Gastroesophageal sphincter (tissue), 4 donors: Measurements from ENCODE around the gene RNU5D-1. TPM values are rescaled to one million over a fixed set of nuclear protein-coding genes. Genes with fewer than 3 reads are reported as not detected.
"Not testable (repeated sequence)": the region's sequence is repeated elsewhere in the genome, so short reads cannot be mapped to it uniquely, and the experiment has no call there.

Experiments
- ATAC-seq: fragments of 150-250 bp; one replicate; pipeline ENCODE4 v1.9.1; 2016; ENCODE audit warnings: mild to moderate bottlenecking, moderate library complexity
- H3K27ac ChIP-seq, 4 donors: fragments of 200-600 bp; sonication (generic) in 3 of 4; 1 replicate in 3 of 4; 2 replicates in 1 of 4; pipeline ENCODE4 v1.5.1; 2016 to 2019
- H3K27me3 ChIP-seq: fragments of 200-600 bp; sonication (generic); one replicate; pipeline ENCODE4 v1.5.1; 2019
- H3K36me3 ChIP-seq, 2 donors: fragments of 200-600 bp; sonication (generic); one replicate each; pipeline ENCODE4 v1.5.1; 2019; ENCODE audit warnings: control low read depth in 1 of 2
- H3K4me1 ChIP-seq, 3 donors: fragments of 200-600 bp; sonication (generic); 1 replicate in 2 of 3; 2 replicates in 1 of 3; pipeline ENCODE4 v1.5.1; 2016 to 2019; ENCODE audit warnings: control low read depth in 2 of 3
- H3K4me3 ChIP-seq, 2 donors: fragments of 200-600 bp; sonication (generic); one replicate each; pipeline ENCODE4 v1.5.1; 2019; ENCODE audit warnings: mild to moderate bottlenecking in 1 of 2, moderate library complexity in 1 of 2
- H3K9me3 ChIP-seq, 3 donors: fragments of 200-600 bp; sonication (generic); one replicate each; pipeline ENCODE4 v1.5.1; 2017 to 2019; ENCODE audit warnings: control low read depth in 2 of 3
- CTCF ChIP-seq, 4 experiments: fragments of 200-600 bp in 2 of 4; fragments of 450-650 bp in 2 of 4; sonication (generic) in 1 of 4; IDR thresholded peaks; one replicate each; pipeline ENCODE4 v1.5.1; 2017 to 2019; ENCODE audit warnings: antibody characterized with exemption in 4 of 4, mild to moderate bottlenecking in 2 of 4, moderate library complexity in 2 of 4
- EP300 ChIP-seq: sonication (generic); formaldehyde crosslinking; IDR thresholded peaks from one replicate; pipeline ENCODE4 v1.6.1; 2017; ENCODE audit warnings: antibody characterized with exemption, mild to moderate bottlenecking
- POLR2A ChIP-seq, 2 donors: fragments of 450-650 bp; IDR thresholded peaks; one replicate each; pipeline ENCODE4 v1.6.1; 2017; ENCODE audit warnings: antibody characterized with exemption in 2 of 2, mild to moderate bottlenecking in 2 of 2, moderate library complexity in 1 of 2
- POLR2AphosphoS5 ChIP-seq: sonication (generic); formaldehyde crosslinking; IDR thresholded peaks from one replicate; pipeline ENCODE4 v1.6.1; 2017; ENCODE audit warnings: antibody characterized with exemption
- whole genome bisulfite sequencing, 2 donors: methylation state at CpG; one replicate each; pipeline ENCODE4 v1.1.5; 2018; ENCODE audit warnings: low coverage in 1 of 2; 5-methylcytosine and 5-hydroxymethylcytosine counted together
- total RNA-seq, 4 donors: library from RNA; depleted of rRNA; stranded (reverse); fragments of >200 nt; gene quantifications; one replicate each; pipeline ENCODE4 v1.1.0, GENCODE V29; 2016

RNU5D-1 gene
- total RNA-seq, 4 donors from 2014 or later, result not detected

GRCh38 chr1:44705470-44705869, 25.5 kb downstream of the RNU5D-1 start:
- Histone ChIP-seq H3K27me3 (no peaks in the 10 kb centered on the region), H3K27ac (no peak overlapping the region), H3K4me1 (peaks cover 0 to 8% (median 0%) of the 10 kb centered on the region in 3 donors), H3K36me3 (no peaks in the 10 kb centered on the region), H3K9me3 (no peaks in the 10 kb centered on the region), H3K4me3 (no peak overlapping the region)
- TF ChIP-seq POLR2AphosphoS5, result no peak
- no peak for ATAC-seq
- 57 to 69% methylated on average over 5 to 6 of the region's 6 CpGs for WGBS, 2 donors

GRCh38 chr1:44701141-44701573, 29.8 kb downstream of the RNU5D-1 start:
- no peaks in the 10 kb centered on the region for H3K9me3 ChIP-seq

GRCh38 chr1:44700573-44700972, 30.4 kb downstream of the RNU5D-1 start:
- H3K4me1 ChIP-seq, result no peaks in the 10 kb centered on the region
- no peaks in the 10 kb centered on the region for H3K36me3 ChIP-seq
- no peaks in the 10 kb centered on the region for H3K9me3 ChIP-seq
- H3K27ac ChIP-seq, result no peak overlapping the region
- WGBS, 2 donors, result 83 to 88% methylated on average over 1 of the region's 1 CpG
- no peak for ATAC-seq
- no peak for TF ChIP-seq CTCF (IDR thresholded peaks at IDR 0.05)
- no peak for TF ChIP-seq EP300
- TF ChIP-seq POLR2A (IDR thresholded peaks at IDR 0.05), result no peak
- TF ChIP-seq POLR2AphosphoS5, result no peak
- H3K27me3 ChIP-seq, result no peaks in the 10 kb centered on the region
- no peak overlapping the region for H3K4me3 ChIP-seq

More at GRCh38 chr1:44701141-44701573, 29.8 kb downstream of the RNU5D-1 start:
- WGBS, 2 donors, result 48 to 66% methylated on average over 4 to 7 of the region's 7 CpGs
- no peak overlapping the region for H3K4me3 ChIP-seq
- no peaks in the 10 kb centered on the region for H3K36me3 ChIP-seq
- no peaks in the 10 kb centered on the region for H3K4me1 ChIP-seq
- TF ChIP-seq CTCF (IDR thresholded peaks at IDR 0.05) (no peak), EP300 (no peak), POLR2A (IDR thresholded peaks at IDR 0.05) (no peak), POLR2AphosphoS5 (no peak)
- no peak for ATAC-seq
- no peak overlapping the region for H3K27ac ChIP-seq
- no peaks in the 10 kb centered on the region for H3K27me3 ChIP-seq

- not testable (repeated sequence) for H3K4me1 ChIP-seq, H3K27ac ChIP-seq, H3K36me3 ChIP-seq, H3K27me3 ChIP-seq, H3K4me3 ChIP-seq, ATAC-seq, H3K9me3 ChIP-seq
- 81 to 91% methylated on average over 8 of the region's 9 CpGs for WGBS, 2 donors
These were observed 31.6 kb downstream of the RNU5D-1 start for GRCh38 chr1:44699375-44699774.

- Histone ChIP-seq H3K4me3 (no peak overlapping the region), H3K27me3 (no peaks in the 10 kb centered on the region), H3K27ac (no peak overlapping the region), H3K36me3 (no peaks in the 10 kb centered on the region), H3K9me3 (no peaks in the 10 kb centered on the region), H3K4me1 (no peaks in the 10 kb centered on the region)
- no peak for TF ChIP-seq CTCF (IDR thresholded peaks at IDR 0.05)
- no peak for TF ChIP-seq POLR2A (IDR thresholded peaks at IDR 0.05)
- TF ChIP-seq EP300, result no peak
- no peak for TF ChIP-seq POLR2AphosphoS5
- WGBS, 2 donors, result 95% methylated on average over 3 of the region's 3 CpGs; no CpG with 5 or more reads in 1 of the 2 donors
- ATAC-seq, result no peak
These were observed 32.8 kb downstream of the RNU5D-1 start for GRCh38 chr1:44698138-44698537.

- WGBS, 2 donors, result 62 to 90% methylated on average over 2 of the region's 7 CpGs
- peaks cover 0 to 5% of the 10 kb centered on the region in 2 donors for H3K36me3 ChIP-seq
- no peaks in the 10 kb centered on the region for H3K9me3 ChIP-seq
- H3K27me3 ChIP-seq, result no peaks in the 10 kb centered on the region
- H3K27ac ChIP-seq, result no peak overlapping the region
- no peaks in the 10 kb centered on the region for H3K4me1 ChIP-seq
- no peak for ATAC-seq
- H3K4me3 ChIP-seq, result no peak overlapping the region
- TF ChIP-seq EP300 (no peak), POLR2AphosphoS5 (no peak), CTCF (IDR thresholded peaks at IDR 0.05) (no peak), POLR2A (IDR thresholded peaks at IDR 0.05) (no peak)
These were observed 34.1 kb downstream of the RNU5D-1 start for GRCh38 chr1:44696789-44697345.
